HG02840 (cell line): Measurements from ENCODE around the gene SSBP4.

Experiments used
- ATAC-seq: cut with Tn5 transposase; IDR thresholded peaks from one replicate; pipeline ENCODE4 v1.9.1; 2021; ENCODE audit warnings: mild to moderate bottlenecking, moderate library complexity, moderate number of reproducible peaks; ENCODE audit not compliant: unreplicated experiment, low FRiP score

The SSBP4 gene

GRCh38 chr19:18481505-18482222 lies 62.5 kb downstream of the SSBP4 start:
- no peak for ATAC-seq

GRCh38 chr19:18483119-18483890 lies 64.1 kb downstream of the SSBP4 start:
- no peak for ATAC-seq
